ENCODE data around the gene ADRA2A.

ADRA2A gene

GRCh38 chr10:111107023-111107422 is 30.2 kb downstream of the ADRA2A start:
- TF ChIP-seq CTCF (IDR thresholded peaks at IDR 0.05) = no peak

GRCh38 chr10:111107846-111108245 is 31.0 kb downstream of the ADRA2A start:
- no peak for TF ChIP-seq CTCF (IDR thresholded peaks at IDR 0.05)

GRCh38 chr10:111108441-111108840 is 31.6 kb downstream of the ADRA2A start:
- TF ChIP-seq CTCF (IDR thresholded peaks at IDR 0.05) = no peak

- TF ChIP-seq CTCF (IDR thresholded peaks at IDR 0.05) = no peak
These were observed 32.8 kb downstream of the ADRA2A start for GRCh38 chr10:111109501-111110242.

GRCh38 chr10:111110771-111111170 is 33.9 kb downstream of the ADRA2A start:
- TF ChIP-seq CTCF (IDR thresholded peaks at IDR 0.05) = no peak

GRCh38 chr10:111112333-111112732 is 35.5 kb downstream of the ADRA2A start:
- TF ChIP-seq CTCF (IDR thresholded peaks at IDR 0.05) = no peak

- TF ChIP-seq CTCF (IDR thresholded peaks at IDR 0.05) = no peak
These were observed 36.6 kb downstream of the ADRA2A start for GRCh38 chr10:111113238-111113960.
